ENCODE data around the gene SHLD1. TPM values are rescaled to one million over a fixed set of nuclear protein-coding genes. Genes with fewer than 3 reads are reported as not detected.
"Not testable (repeated sequence)": the region's sequence is repeated elsewhere in the genome, so short reads cannot be mapped to it uniquely, and the experiment has no call there.

The SHLD1 gene
- total RNA-seq: 5.0 and 6.9 TPM in 2 replicates
- long read RNA-seq, transcript SHLD1-201 (3 exons, 1,154 nt): major isoform, 8 of 11 reads
- long read RNA-seq, partial matches to known transcripts: 0 of 11 reads
- long read RNA-seq, other reads (novel, unspliced or antisense): 2 of 11 reads

GRCh38 chr20:5749952-5750779 lies at the start of gene SHLD1:
Gene SHLD1 (plus strand): TSS chr20:5750401. CDS start chr20:5772866, 22,465 bp downstream.
- no peak for TF ChIP-seq CTCF (conservative IDR thresholded peaks at IDR 0.05)
- H3K4me3 Mint-ChIP-seq: peak within 1 kb of the TSS; percentile 90
- H3K4me1 Mint-ChIP-seq: peaks cover 18% of the 10 kb centered on the region
- peaks cover 3% of the 10 kb centered on the region for H3K9me3 Mint-ChIP-seq
- peak within 1 kb of the TSS; percentile 87 for H3K27ac Mint-ChIP-seq (ENCODE audit: unreplicated experiment)
- DNase-seq (ENCODE audit: low read depth, low spot score): peak; percentile 75
- peaks cover 4% of the 10 kb centered on the region for H3K27me3 Mint-ChIP-seq (ENCODE audit: low read depth)
- H3K36me3 Mint-ChIP-seq (ENCODE audit: low read depth): no peaks in the 10 kb centered on the region

- H3K27me3 Mint-ChIP-seq (ENCODE audit: low read depth); H3K9me3 Mint-ChIP-seq; H3K4me3 Mint-ChIP-seq; DNase-seq (ENCODE audit: low read depth, low spot score); H3K4me1 Mint-ChIP-seq; H3K36me3 Mint-ChIP-seq (ENCODE audit: low read depth); H3K27ac Mint-ChIP-seq (ENCODE audit: unreplicated experiment): not testable (repeated sequence)
Observed at GRCh38 chr20:5702339-5702738, 47.9 kb upstream of the SHLD1 start.

GRCh38 chr20:5703681-5704101 lies 46.5 kb upstream of the SHLD1 start:
- no peak for TF ChIP-seq CTCF (conservative IDR thresholded peaks at IDR 0.05)
- no peak overlapping the region for H3K27ac Mint-ChIP-seq (ENCODE audit: unreplicated experiment)
- H3K4me3 Mint-ChIP-seq: no peak overlapping the region

GRCh38 chr20:5705827-5706226 lies 44.4 kb upstream of the SHLD1 start:
- Mint-ChIP-seq H3K27me3 (ENCODE audit: low read depth) (no peaks in the 10 kb centered on the region), H3K4me3 (no peak overlapping the region), H3K9me3 (no peaks in the 10 kb centered on the region), H3K27ac (ENCODE audit: unreplicated experiment) (no peak overlapping the region), H3K36me3 (ENCODE audit: low read depth) (no peaks in the 10 kb centered on the region), H3K4me1 (peaks cover 5% of the 10 kb centered on the region)
- DNase-seq (ENCODE audit: low read depth, low spot score): no peak
- TF ChIP-seq CTCF (conservative IDR thresholded peaks at IDR 0.05): no peak

More at GRCh38 chr20:5703681-5704101, 46.5 kb upstream of the SHLD1 start:
- no peaks in the 10 kb centered on the region for H3K27me3 Mint-ChIP-seq (ENCODE audit: low read depth)
- H3K4me1 Mint-ChIP-seq: peaks cover 5% of the 10 kb centered on the region
- no peak for DNase-seq (ENCODE audit: low read depth, low spot score)
- H3K36me3 Mint-ChIP-seq (ENCODE audit: low read depth): no peaks in the 10 kb centered on the region
- H3K9me3 Mint-ChIP-seq: no peaks in the 10 kb centered on the region

- no peaks in the 10 kb centered on the region for H3K27me3 Mint-ChIP-seq (ENCODE audit: low read depth)
Observed at GRCh38 chr20:5706797-5707196, 43.4 kb upstream of the SHLD1 start.

More at GRCh38 chr20:5706797-5707196, 43.4 kb upstream of the SHLD1 start:
- DNase-seq (ENCODE audit: low read depth, low spot score): no peak
- no peak overlapping the region for H3K4me3 Mint-ChIP-seq
- H3K27ac Mint-ChIP-seq (ENCODE audit: unreplicated experiment): no peak overlapping the region
- no peak for TF ChIP-seq CTCF (conservative IDR thresholded peaks at IDR 0.05)
- no peaks in the 10 kb centered on the region for H3K36me3 Mint-ChIP-seq (ENCODE audit: low read depth)
- H3K9me3 Mint-ChIP-seq: no peaks in the 10 kb centered on the region
- peaks cover 5% of the 10 kb centered on the region for H3K4me1 Mint-ChIP-seq
